Activated naive CD8-positive, alpha-beta T cell treated with anti-CD3 and anti-CD28 coated beads, Interleukin-2, amount 10 ng/mL, durations not matched to agents 7 days and 5 days (primary cell): ENCODE results near the gene TPM2. TPM values are rescaled to one million over a fixed set of nuclear protein-coding genes. Genes with fewer than 3 reads are reported as not detected.
A peak's percentile ranks its signal among the peaks of the same experiment; 100 is the strongest.

Experiments used
- ATAC-seq: fragments of 150-1000 bp; cut with Tn5 transposase; one replicate; pipeline ENCODE4 v1.10.0; 2021; ENCODE audit warnings: low read depth, moderate library complexity
- POLR2A ChIA-PET: fragments of 350-600 bp; sonication (Branson Sonifier 250); formaldehyde crosslinking; loops from one replicate; lab custom pipeline; 2021; ENCODE audit warnings: antibody characterized with exemption; lab: Charles Lee
- DNase-seq: peaks from one replicate; pipeline ENCODE4 v3.0.0; 2021
- H3K27ac Mint-ChIP-seq: one replicate; pipeline ENCODE4 v1.8.0; 2022; ENCODE audit warnings: mild to moderate bottlenecking, mixed read lengths
- H3K27me3 Mint-ChIP-seq: one replicate; pipeline ENCODE4 v1.8.0; 2022; ENCODE audit warnings: mild to moderate bottlenecking, moderate library complexity, mixed read lengths
- H3K36me3 Mint-ChIP-seq: one replicate; pipeline ENCODE4 v1.8.0; 2021; ENCODE audit warnings: mild to moderate bottlenecking, mixed read lengths
- H3K4me1 Mint-ChIP-seq: one replicate; pipeline ENCODE4 v1.8.0; 2021; ENCODE audit warnings: mixed read lengths
- H3K4me3 Mint-ChIP-seq: one replicate; pipeline ENCODE4 v1.8.0; 2022; ENCODE audit warnings: mild to moderate bottlenecking, moderate library complexity, mixed read lengths
- H3K9me3 Mint-ChIP-seq: one replicate; pipeline ENCODE4 v1.8.0; 2021; ENCODE audit warnings: mixed read lengths
- total RNA-seq, 2 experiments: library from RNA; stranded (reverse); gene quantifications; one replicate each; pipeline ENCODE4 v1.2.3, GENCODE V29; 2021

The TPM2 gene
- 10 to 100 TPM; 35.7 to 36.9 TPM for total RNA-seq

- H3K36me3 Mint-ChIP-seq: no peaks in the 10 kb centered on the region
- H3K27ac Mint-ChIP-seq: peak within 1 kb of the TSS; percentile 78
- no peaks in the 10 kb centered on the region for H3K9me3 Mint-ChIP-seq
- ATAC-seq: no peak
- peak within 1 kb of the TSS; percentile 91 for H3K4me3 Mint-ChIP-seq
- no peak for DNase-seq
- H3K27me3 Mint-ChIP-seq: no peaks in the 10 kb centered on the region
- POLR2A ChIA-PET: interaction anchor here (0.7 to 2.4 kb wide), 4 partner anchors 15 to 43 kb away, joined by 3 to 10 read pairs (median 6); partner anchors contain the start of genes CCDC107 and RMRP
- H3K4me1 Mint-ChIP-seq: peaks cover 12% of the 10 kb centered on the region
Measured at GRCh38 chr9:35689542-35690293, at the start of gene TPM2. TSS of gene TPM2 (minus strand) at chr9:35689925. CDS start at chr9:35689817, 108 bp downstream.

GRCh38 chr9:35738924-35739323 is 49.2 kb upstream of the TPM2 start:
- no peak for DNase-seq
- POLR2A ChIA-PET: no interaction called here
- peaks cover 22% of the 10 kb centered on the region for H3K36me3 Mint-ChIP-seq
- no peak for ATAC-seq
- H3K4me1 Mint-ChIP-seq: peaks cover 22% of the 10 kb centered on the region
- H3K27ac Mint-ChIP-seq: peak overlapping the region; percentile 43
- no peaks in the 10 kb centered on the region for H3K27me3 Mint-ChIP-seq
- H3K4me3 Mint-ChIP-seq: no peak overlapping the region
- no peaks in the 10 kb centered on the region for H3K9me3 Mint-ChIP-seq

- DNase-seq (no peak), ATAC-seq (no peak)
- no peak overlapping the region for H3K27ac Mint-ChIP-seq
Measured at GRCh38 chr9:35738186-35738585, 48.5 kb upstream of the TPM2 start.

GRCh38 chr9:35737143-35737542 is 47.4 kb upstream of the TPM2 start:
- ATAC-seq (no peak), DNase-seq (no peak)
- Mint-ChIP-seq H3K4me3 (no peak overlapping the region), H3K4me1 (peaks cover 15% of the 10 kb centered on the region), H3K27ac (no peak overlapping the region), H3K36me3 (peaks cover 14% of the 10 kb centered on the region), H3K27me3 (no peaks in the 10 kb centered on the region), H3K9me3 (no peaks in the 10 kb centered on the region)
- POLR2A ChIA-PET: interaction anchor here (1.5 kb wide), 1 partner anchor 11 kb away, joined by 5 read pairs; the partner anchor contains the start of genes GBA2 and RGP1

More at GRCh38 chr9:35738186-35738585, 48.5 kb upstream of the TPM2 start:
- peaks cover 15% of the 10 kb centered on the region for H3K36me3 Mint-ChIP-seq
- H3K27me3 Mint-ChIP-seq: no peaks in the 10 kb centered on the region
- H3K9me3 Mint-ChIP-seq: no peaks in the 10 kb centered on the region
- H3K4me1 Mint-ChIP-seq: peaks cover 20% of the 10 kb centered on the region
- POLR2A ChIA-PET: interaction anchor here (1.5 kb wide), 1 partner anchor 10 kb away, joined by 5 read pairs; the partner anchor contains the start of genes GBA2 and RGP1
- H3K4me3 Mint-ChIP-seq: no peak overlapping the region

GRCh38 chr9:35736201-35736633 is 46.5 kb upstream of the TPM2 start:
- Mint-ChIP-seq H3K4me3 (no peak overlapping the region), H3K27ac (peak overlapping the region; percentile 31), H3K9me3 (no peaks in the 10 kb centered on the region), H3K4me1 (peaks cover 12% of the 10 kb centered on the region), H3K36me3 (peaks cover 14% of the 10 kb centered on the region), H3K27me3 (no peaks in the 10 kb centered on the region)
- DNase-seq (peak; percentile 57), ATAC-seq (no peak)
- POLR2A ChIA-PET: interaction anchor here (1.1 kb wide), 1 partner anchor 12 kb away, joined by 7 read pairs; no protein-coding TSS in a partner anchor

DNA sequence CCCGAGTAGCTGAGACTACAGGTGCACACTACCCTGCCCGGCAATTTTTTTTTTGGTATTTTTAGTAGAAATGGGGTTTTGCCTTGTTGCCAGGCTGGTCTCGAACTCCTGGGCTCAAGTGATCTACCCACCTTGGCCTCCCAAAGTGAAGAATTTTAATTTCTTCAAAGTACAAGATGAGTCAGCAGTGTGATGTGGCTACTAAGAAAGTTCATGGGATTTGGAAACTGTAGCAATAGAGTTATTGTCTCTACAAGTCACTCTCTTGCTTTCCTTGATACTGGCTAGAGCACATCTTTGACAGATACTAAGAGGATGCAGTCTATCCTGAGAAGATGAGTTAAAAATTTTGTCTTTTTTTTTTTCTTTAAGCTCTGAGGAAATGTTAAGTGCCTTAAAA is 44.4 kb upstream of the TPM2 start:
- Mint-ChIP-seq H3K27me3 (no peaks in the 10 kb centered on the region), H3K27ac (no peak overlapping the region), H3K9me3 (no peaks in the 10 kb centered on the region), H3K36me3 (peaks cover 19% of the 10 kb centered on the region), H3K4me1 (peaks cover 14% of the 10 kb centered on the region), H3K4me3 (peak overlapping the region; percentile 5)
- ATAC-seq (no peak), DNase-seq (no peak)
- POLR2A ChIA-PET: interaction anchor here (1.1 kb wide), 1 partner anchor 87 kb away, joined by 5 read pairs; no protein-coding TSS in a partner anchor

DNA sequence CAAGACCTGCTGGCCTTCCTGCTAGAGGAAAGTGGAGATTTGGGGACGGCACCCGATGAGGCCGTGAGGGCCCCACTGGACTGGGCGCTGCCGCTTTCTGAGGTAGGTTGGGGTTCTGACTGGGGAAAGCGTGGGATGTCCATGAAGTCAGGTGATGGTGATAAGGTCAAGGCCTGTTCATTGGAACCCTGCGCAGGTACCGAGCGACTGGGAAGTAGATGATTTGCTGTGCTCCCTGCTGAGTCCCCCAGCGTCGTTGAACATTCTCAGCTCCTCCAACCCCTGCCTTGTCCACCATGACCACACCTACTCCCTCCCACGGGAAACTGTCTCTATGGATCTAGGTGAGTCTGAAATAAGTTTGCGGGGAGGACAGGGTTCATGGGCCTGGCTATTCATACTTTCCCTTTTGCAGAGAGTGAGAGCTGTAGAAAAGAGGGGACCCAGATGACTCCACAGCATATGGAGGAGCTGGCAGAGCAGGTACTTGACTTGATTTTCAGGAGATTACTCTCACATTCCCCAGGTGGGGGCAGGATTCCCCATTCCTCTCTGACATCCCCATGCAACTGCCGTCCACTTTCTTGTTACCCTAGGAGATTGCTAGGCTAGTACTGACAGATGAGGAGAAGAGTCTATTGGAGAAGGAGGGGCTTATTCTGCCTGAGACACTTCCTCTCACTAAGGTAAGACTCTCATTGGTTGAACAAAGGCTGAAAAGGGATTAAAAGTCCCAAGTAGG is 43.2 kb upstream of the TPM2 start:
- Mint-ChIP-seq H3K4me3 (no peak overlapping the region), H3K9me3 (no peaks in the 10 kb centered on the region), H3K27me3 (no peaks in the 10 kb centered on the region), H3K4me1 (peaks cover 14% of the 10 kb centered on the region), H3K36me3 (peaks cover 12% of the 10 kb centered on the region), H3K27ac (peak overlapping the region; percentile 92)
- DNase-seq: no peak
- ATAC-seq: no peak
- POLR2A ChIA-PET: interaction anchor here (0.7 to 4.0 kb wide), 21 partner anchors 8 to 653 kb away, joined by 3 to 53 read pairs (median 7); partner anchors contain the start of genes ARHGEF39, CCDC107, FANCG and GBA2

DNA sequence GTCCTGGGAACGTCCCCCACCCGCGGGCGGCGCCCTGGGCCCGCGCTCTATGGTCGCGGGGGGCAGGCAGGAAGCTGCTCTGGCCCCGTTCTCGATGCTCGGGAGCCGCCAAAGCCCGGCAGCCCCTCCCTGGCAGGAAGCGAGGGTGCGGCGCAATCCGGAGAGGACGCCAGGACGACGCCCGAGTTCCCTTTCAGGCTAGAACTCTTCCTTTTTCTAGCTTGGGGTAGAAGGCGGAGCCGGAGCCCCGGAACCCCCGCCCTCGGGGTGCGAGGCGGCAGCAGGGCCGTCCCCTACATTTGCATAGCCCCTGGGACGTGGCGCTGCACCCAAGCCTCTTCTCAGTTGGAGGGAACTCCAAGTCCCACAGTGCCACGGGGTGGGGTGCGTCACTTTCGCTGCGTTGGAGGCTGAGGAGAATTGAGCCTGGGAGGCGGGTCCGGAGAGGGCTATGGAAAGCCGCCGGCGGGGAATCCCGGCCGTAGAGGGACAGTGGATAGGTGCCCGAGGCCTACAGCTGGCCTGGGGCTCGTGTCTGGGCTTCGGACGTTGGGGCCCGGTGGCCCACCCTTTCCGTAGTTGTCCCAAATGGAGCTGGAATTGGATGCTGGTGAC is 42.6 kb upstream of the TPM2 start, which contains the start of the genes CREB3 and TLN1:
TSS of gene CREB3 (plus strand) at position 482 of the 615 bp plus-strand sequence. CDS start at position 589, 107 bp downstream.
TSS of gene TLN1 (minus strand) at position 11 of the 615 bp plus-strand sequence. CDS start 6,501 bp downstream, outside the sequence.
- H3K36me3 Mint-ChIP-seq: peaks cover 12% of the 10 kb centered on the region
- POLR2A ChIA-PET: interaction anchor here (0.7 to 4.0 kb wide), 22 partner anchors 9 to 653 kb away, joined by 3 to 53 read pairs (median 7); partner anchors contain the start of genes ARHGEF39, CCDC107, FANCG and GBA2
- H3K4me3 Mint-ChIP-seq: no peak within 1 kb of the TSS
- no peaks in the 10 kb centered on the region for H3K9me3 Mint-ChIP-seq
- peaks cover 14% of the 10 kb centered on the region for H3K4me1 Mint-ChIP-seq
- ATAC-seq (peak; percentile 91), DNase-seq (peak; percentile 95)
- H3K27me3 Mint-ChIP-seq: no peaks in the 10 kb centered on the region
- peak within 1 kb of the TSS; percentile 92 for H3K27ac Mint-ChIP-seq

DNA sequence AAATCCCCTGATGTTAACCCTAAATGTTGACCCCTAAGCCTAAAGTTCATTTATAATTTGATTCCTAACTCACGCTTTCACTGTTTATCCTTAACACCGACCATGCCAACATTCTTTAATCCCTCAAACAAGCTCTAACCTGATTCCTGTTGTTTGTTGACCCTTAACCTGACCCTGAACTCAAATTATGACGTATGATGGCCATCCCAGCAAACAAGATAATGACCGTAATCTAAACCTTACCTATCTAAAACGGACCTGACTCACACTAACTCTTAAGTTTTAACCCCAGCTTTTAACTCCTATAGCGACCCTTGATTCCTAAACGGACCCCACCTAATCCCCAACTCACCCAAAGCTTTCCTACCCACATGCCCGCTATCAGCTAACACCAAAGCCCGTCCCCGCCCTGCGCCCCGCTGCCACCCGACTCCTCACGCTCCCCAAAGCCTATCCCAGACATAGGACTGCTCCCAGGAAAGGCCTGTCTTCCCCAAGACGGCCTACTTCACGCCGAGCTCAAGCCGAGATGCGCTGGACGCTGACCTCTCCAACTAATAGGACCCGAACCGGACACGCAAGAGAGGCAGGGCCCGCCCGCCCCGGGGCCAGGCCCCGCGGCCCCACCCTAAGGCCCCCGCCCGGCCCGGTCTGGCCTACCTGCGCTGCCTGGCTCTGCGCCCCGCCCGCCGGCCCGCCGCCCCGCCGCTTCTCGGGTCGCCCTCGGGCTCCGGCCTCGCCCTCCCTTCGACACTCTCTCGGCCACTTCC is 41.9 kb upstream of the TPM2 start:
- Mint-ChIP-seq H3K4me3 (no peak overlapping the region), H3K9me3 (no peaks in the 10 kb centered on the region), H3K27me3 (no peaks in the 10 kb centered on the region), H3K36me3 (peaks cover 15% of the 10 kb centered on the region), H3K4me1 (peaks cover 21% of the 10 kb centered on the region), H3K27ac (peak overlapping the region; percentile 92)
- DNase-seq (no peak), ATAC-seq (no peak)
- POLR2A ChIA-PET: interaction anchor here (0.6 to 4.0 kb wide), 24 partner anchors 8 to 652 kb away, joined by 3 to 53 read pairs (median 6); partner anchors contain the start of genes ARHGEF39, CCDC107, CLTA and FANCG

- H3K36me3 Mint-ChIP-seq: peaks cover 14% of the 10 kb centered on the region
- POLR2A ChIA-PET: interaction anchor here (1.0 to 4.0 kb wide), 11 partner anchors 11 to 460 kb away, joined by 3 to 53 read pairs (median 13); partner anchors contain the start of genes ARHGEF39, CCDC107, CLTA and GBA2
- peaks cover 19% of the 10 kb centered on the region for H3K4me1 Mint-ChIP-seq
- DNase-seq (no peak), ATAC-seq (no peak)
- H3K9me3 Mint-ChIP-seq: no peaks in the 10 kb centered on the region
- H3K27me3 Mint-ChIP-seq: no peaks in the 10 kb centered on the region
- H3K4me3 Mint-ChIP-seq: no peak overlapping the region
- peak overlapping the region; percentile 26 for H3K27ac Mint-ChIP-seq
Measured at GRCh38 chr9:35730486-35730854, 40.7 kb upstream of the TPM2 start.

DNA sequence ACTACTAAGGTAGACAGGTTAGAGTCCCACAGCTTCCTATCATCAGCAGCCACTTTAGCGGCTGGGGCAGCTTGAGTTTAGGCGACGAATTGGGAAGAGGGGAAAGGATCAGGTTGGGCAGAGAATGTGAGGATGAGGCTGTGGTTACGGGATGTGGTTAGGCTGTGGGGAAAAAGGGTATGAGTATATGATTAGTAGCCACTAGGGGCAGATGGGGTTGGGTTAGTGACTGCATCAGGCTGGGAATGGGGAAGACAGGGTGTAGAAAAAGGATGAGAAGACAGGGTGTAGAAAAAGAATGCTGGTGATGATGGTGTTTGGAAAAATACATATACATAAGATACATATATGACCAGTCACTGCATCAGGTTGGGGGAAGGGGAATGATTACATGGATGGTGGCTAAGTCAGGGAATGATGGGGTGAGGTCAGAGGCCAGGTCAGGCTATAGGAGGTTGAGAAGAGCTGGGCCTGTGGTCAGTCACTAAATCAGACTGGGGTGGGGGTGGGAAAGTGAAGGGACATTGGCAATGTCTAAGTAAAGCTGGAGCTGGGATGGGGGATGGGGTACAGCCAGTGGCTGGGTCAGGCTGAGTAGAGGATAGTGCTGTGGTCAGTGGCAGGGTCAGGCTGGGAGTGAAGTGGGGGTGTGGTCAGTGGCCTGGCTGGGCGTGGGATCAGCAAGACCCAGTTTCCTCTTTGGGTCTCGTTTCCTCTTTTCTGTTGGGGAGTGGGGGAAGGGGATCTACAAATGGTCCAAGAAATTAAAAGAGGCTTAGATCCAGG is 40.2 kb upstream of the TPM2 start:
- H3K4me3 Mint-ChIP-seq: no peak overlapping the region
- H3K9me3 Mint-ChIP-seq: no peaks in the 10 kb centered on the region
- peak overlapping the region; percentile 26 for H3K27ac Mint-ChIP-seq
- POLR2A ChIA-PET: interaction anchor here (1.0 to 4.0 kb wide), 8 partner anchors 19 to 125 kb away, joined by 3 to 53 read pairs (median 19); partner anchors contain the start of genes ARHGEF39, CCDC107, GBA2 and RGP1
- H3K27me3 Mint-ChIP-seq: no peaks in the 10 kb centered on the region
- DNase-seq (no peak), ATAC-seq (no peak)
- H3K36me3 Mint-ChIP-seq: peaks cover 13% of the 10 kb centered on the region
- H3K4me1 Mint-ChIP-seq: peaks cover 17% of the 10 kb centered on the region
